H9 (cell line): ENCODE data around the gene PREP. TPM values are rescaled to one million over a fixed set of nuclear protein-coding genes. Genes with fewer than 3 reads are reported as not detected.
"Not testable (repeated sequence)": the region's sequence is repeated elsewhere in the genome, so short reads cannot be mapped to it uniquely, and the experiment has no call there.

Experiments used
- DNase-seq: peaks from one replicate; pipeline ENCODE4 v3.0.0-alpha.2; 2017
- H2AFZ ChIP-seq: one replicate; pipeline ENCODE4 v1.6.1; 2013; ENCODE audit warnings: mild to moderate bottlenecking, low read length, control low read depth, moderate library complexity
- H2AK5ac ChIP-seq: 2 replicates; pipeline ENCODE4 v1.6.1; 2013; ENCODE audit warnings: low read length, control low read depth, mixed read lengths; ENCODE audit not compliant: insufficient read length
- H2BK120ac ChIP-seq: one replicate; pipeline ENCODE4 v1.6.1; 2013; ENCODE audit warnings: low read depth, mild to moderate bottlenecking, low read length, control low read depth, inconsistent platforms; ENCODE audit not compliant: poor library complexity, severe bottlenecking
- H2BK12ac ChIP-seq: 2 replicates; pipeline ENCODE4 v1.6.1; 2013; ENCODE audit warnings: low read length, control low read depth, mixed read lengths, low read depth; ENCODE audit not compliant: insufficient read length
- H2BK15ac ChIP-seq: 2 replicates; pipeline ENCODE4 v1.6.1; 2013; ENCODE audit warnings: low read depth, low read length, control low read depth
- H2BK20ac ChIP-seq: one replicate; pipeline ENCODE4 v1.6.1; 2013; ENCODE audit warnings: low read depth, mild to moderate bottlenecking, low read length, control low read depth, inconsistent platforms; ENCODE audit not compliant: poor library complexity, severe bottlenecking
- H2BK5ac ChIP-seq: 2 replicates; pipeline ENCODE4 v1.6.1; 2013; ENCODE audit warnings: low read length, control low read depth, mixed read lengths; ENCODE audit not compliant: insufficient read length
- H3K14ac ChIP-seq: 2 replicates; pipeline ENCODE4 v1.6.1; 2013; ENCODE audit warnings: low read length, control low read depth; ENCODE audit not compliant: insufficient read depth
- H3K18ac ChIP-seq: 2 replicates; pipeline ENCODE4 v1.6.1; 2013; ENCODE audit warnings: low read depth, mild to moderate bottlenecking, mixed read lengths, low read length, control low read depth; ENCODE audit not compliant: insufficient read length
- H3K23ac ChIP-seq: 2 replicates; pipeline ENCODE4 v1.6.1; 2013; ENCODE audit warnings: low read length, control low read depth, mixed read lengths, low read depth; ENCODE audit not compliant: insufficient read length
- H3K23me2 ChIP-seq: 2 replicates; pipeline ENCODE4 v1.6.1; 2013; ENCODE audit warnings: low read depth, mild to moderate bottlenecking, mixed read lengths, low read length, control low read depth; ENCODE audit not compliant: insufficient read length, poor library complexity, severe bottlenecking
- H3K27ac ChIP-seq: 2 replicates; pipeline ENCODE4 v1.5.1; 2013; ENCODE audit warnings: low read length, control low read depth, mixed read lengths, low read depth; ENCODE audit not compliant: insufficient read length
- H3K27me3 ChIP-seq: 2 replicates; pipeline ENCODE4 v1.6.1; 2013; ENCODE audit warnings: low read length, control low read depth, inconsistent platforms; ENCODE audit not compliant: insufficient read depth
- H3K4ac ChIP-seq: 2 replicates; pipeline ENCODE4 v1.6.1; 2013; ENCODE audit warnings: low read depth, mild to moderate bottlenecking, control low read depth, inconsistent platforms, low read length, moderate library complexity
- H3K4me1 ChIP-seq: 2 replicates; pipeline ENCODE4 v1.6.1; 2013; ENCODE audit warnings: low read length, control low read depth, inconsistent platforms; ENCODE audit not compliant: insufficient read depth
- H3K4me2 ChIP-seq: 2 replicates; pipeline ENCODE4 v1.6.1; 2013; ENCODE audit warnings: low read length, control low read depth, mixed read lengths; ENCODE audit not compliant: insufficient read length, insufficient read depth
- H3K56ac ChIP-seq: 2 replicates; pipeline ENCODE4 v1.6.1; 2013; ENCODE audit warnings: low read depth, mild to moderate bottlenecking, mixed read lengths, low read length, control low read depth; ENCODE audit not compliant: insufficient read length
- H3K79me1 ChIP-seq: 2 replicates; pipeline ENCODE4 v1.6.1; 2013; ENCODE audit warnings: low read depth, mild to moderate bottlenecking, moderate library complexity, low read length, control low read depth, inconsistent platforms; ENCODE audit not compliant: insufficient read depth, poor library complexity, severe bottlenecking
- H3K79me2 ChIP-seq: 2 replicates; pipeline ENCODE4 v1.6.1; 2013; ENCODE audit warnings: low read length, control low read depth, inconsistent platforms; ENCODE audit not compliant: insufficient read depth
- H3K9ac ChIP-seq: 2 replicates; pipeline ENCODE4 v1.6.1; 2013; ENCODE audit warnings: low read length, control low read depth, mixed read lengths; ENCODE audit not compliant: insufficient read length; ENCODE audit errors: extremely low read depth
- H3K9me3 ChIP-seq: one replicate; pipeline ENCODE4 v1.6.1; 2013; ENCODE audit warnings: low read depth, low read length, inconsistent platforms; ENCODE audit not compliant: control insufficient read depth
- H3T11ph ChIP-seq: one replicate; pipeline ENCODE4 v1.6.1; 2013; ENCODE audit warnings: mild to moderate bottlenecking, low read length, control low read depth, inconsistent platforms
- H4K20me1 ChIP-seq: one replicate; pipeline ENCODE4 v1.6.1; 2013; ENCODE audit not compliant: control insufficient read depth, insufficient read length, insufficient read depth
- H4K5ac ChIP-seq: 2 replicates; pipeline ENCODE4 v1.6.1; 2013; ENCODE audit warnings: low read depth, mild to moderate bottlenecking, mixed read lengths, low read length, control low read depth; ENCODE audit not compliant: insufficient read length
- H4K8ac ChIP-seq: replicated peaks from 2 replicates; pipeline ENCODE4 v1.6.1; 2013; ENCODE audit warnings: low read length, control low read depth, mixed read lengths, low read depth; ENCODE audit not compliant: insufficient read length
- H4K91ac ChIP-seq: 2 replicates; pipeline ENCODE4 v1.6.1; 2013; ENCODE audit warnings: low read depth, mild to moderate bottlenecking, moderate library complexity, mixed read lengths, low read length, control low read depth; ENCODE audit not compliant: insufficient read length
- H3K27ac Mint-ChIP-seq, 3 experiments: 2 replicates in 2 of 3; 3 replicates in 1 of 3; pipeline ENCODE4 v1.8.0; 2020 to 2021; ENCODE audit warnings: mixed read lengths in 3 of 3, mild to moderate bottlenecking in 1 of 3, moderate library complexity in 1 of 3
- H3K27me3 Mint-ChIP-seq: 2 replicates; pipeline ENCODE4 v1.8.0; 2021; ENCODE audit warnings: low read depth, mild to moderate bottlenecking, moderate library complexity, mixed read lengths
- H3K36me3 Mint-ChIP-seq, 3 experiments: 2 replicates in 2 of 3; 3 replicates in 1 of 3; pipeline ENCODE4 v1.8.0; 2020 to 2021; ENCODE audit warnings: low read depth in 3 of 3, mixed read lengths in 3 of 3; ENCODE audit not compliant: insufficient read depth in 1 of 3
- H3K4me1 Mint-ChIP-seq, 2 experiments: 2 replicates each; pipeline ENCODE4 v1.8.0; 2020; ENCODE audit warnings: mixed read lengths in 2 of 2
- H3K4me3 Mint-ChIP-seq, 2 experiments: 2 replicates in 1 of 2; 3 replicates in 1 of 2; pipeline ENCODE4 v1.8.0; 2020 to 2021; ENCODE audit warnings: mild to moderate bottlenecking in 2 of 2, mixed read lengths in 2 of 2, moderate library complexity in 1 of 2
- H3K9me3 Mint-ChIP-seq, 2 experiments: 2 replicates in 1 of 2; 3 replicates in 1 of 2; pipeline ENCODE4 v1.8.0; 2020; ENCODE audit warnings: mild to moderate bottlenecking in 2 of 2, mixed read lengths in 2 of 2, moderate library complexity in 1 of 2
- WGBS: extraction: QIAGEN DNeasy Blood & Tissue Kit; methylation state at CpG from one replicate; pipeline ENCODE4 v1.1.7; 2013; ENCODE audit warnings: missing lambda C conversion rate, low lambda C conversion rate, mixed read lengths; ENCODE audit not compliant: insufficient read length; ENCODE audit errors: extremely low coverage; 5-methylcytosine and 5-hydroxymethylcytosine counted together
- total RNA-seq: library from RNA; stranded (reverse); gene quantifications from 2 replicates; pipeline ENCODE4 v1.2.1, GENCODE V29; 2021
- TF ChIP-seq, protein P1 (sequence below): fragments of 200-600 bp; sonication (generic); conservative IDR thresholded peaks from 3 replicates; pipeline ENCODE4 v1.8.0; 2021; ENCODE audit warnings: antibody characterized with exemption, mild to moderate bottlenecking

PREP gene
- total RNA-seq, 1 experiment from 2014 or later: 54.0 TPM

DNA sequence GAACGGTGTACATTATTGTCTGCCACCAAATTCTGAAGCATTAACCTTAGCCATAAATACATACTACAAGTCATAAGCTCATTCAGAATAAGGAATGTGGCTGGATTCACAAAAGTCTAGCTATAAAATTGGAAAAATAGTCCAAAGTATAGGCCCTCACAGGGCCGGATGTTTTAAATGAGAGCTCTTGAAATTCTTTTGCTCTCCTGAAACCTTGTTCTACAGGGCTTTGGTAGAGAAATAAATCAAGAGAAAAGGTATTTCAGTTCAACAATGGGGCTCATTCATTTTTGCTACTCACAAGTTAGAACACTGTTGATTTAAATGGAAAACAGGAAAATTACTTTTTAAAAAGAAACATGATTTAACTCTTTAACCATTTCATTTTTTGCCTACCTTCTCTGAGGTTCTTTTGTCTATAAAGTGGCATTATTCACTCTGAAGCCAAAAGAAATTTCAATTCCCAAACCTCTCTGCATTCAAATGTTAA, 58.0 kb downstream of the PREP start:
- H3K4me3 Mint-ChIP-seq: no peak overlapping the region
- no peaks in the 10 kb centered on the region for H3K79me1 ChIP-seq
- no peak overlapping the region for H3K56ac ChIP-seq
- no peaks in the 10 kb centered on the region for H3K27me3 Mint-ChIP-seq
- H3K14ac ChIP-seq: no peak overlapping the region
- no peak overlapping the region for H2AFZ ChIP-seq
- no peak overlapping the region for H2BK20ac ChIP-seq
- no peak for DNase-seq
- H3K4me1 Mint-ChIP-seq: no peaks in the 10 kb centered on the region
- no peak overlapping the region for H3K18ac ChIP-seq
- peaks cover 2 to 5% of the 10 kb centered on the region in 2 experiments; a peak in 4 of 5 replicates for H3K9me3 Mint-ChIP-seq
- H3K23me2 ChIP-seq: no peaks in the 10 kb centered on the region
- no peak overlapping the region for H3K27ac Mint-ChIP-seq
- H3T11ph ChIP-seq: no peak overlapping the region
- no peak overlapping the region for H4K5ac ChIP-seq
- H2BK15ac ChIP-seq: no peak overlapping the region
- H3K4me2 ChIP-seq: no peak overlapping the region
- no peaks in the 10 kb centered on the region for H4K20me1 ChIP-seq
- H2BK12ac ChIP-seq: no peak overlapping the region
- no peak overlapping the region for H2BK5ac ChIP-seq
- H3K79me2 ChIP-seq: no peaks in the 10 kb centered on the region
- no peaks in the 10 kb centered on the region for H3K4me1 ChIP-seq
- H3K27me3 ChIP-seq: no peaks in the 10 kb centered on the region
- no peak overlapping the region for H3K4ac ChIP-seq
- TF ChIP-seq, protein P1, sequence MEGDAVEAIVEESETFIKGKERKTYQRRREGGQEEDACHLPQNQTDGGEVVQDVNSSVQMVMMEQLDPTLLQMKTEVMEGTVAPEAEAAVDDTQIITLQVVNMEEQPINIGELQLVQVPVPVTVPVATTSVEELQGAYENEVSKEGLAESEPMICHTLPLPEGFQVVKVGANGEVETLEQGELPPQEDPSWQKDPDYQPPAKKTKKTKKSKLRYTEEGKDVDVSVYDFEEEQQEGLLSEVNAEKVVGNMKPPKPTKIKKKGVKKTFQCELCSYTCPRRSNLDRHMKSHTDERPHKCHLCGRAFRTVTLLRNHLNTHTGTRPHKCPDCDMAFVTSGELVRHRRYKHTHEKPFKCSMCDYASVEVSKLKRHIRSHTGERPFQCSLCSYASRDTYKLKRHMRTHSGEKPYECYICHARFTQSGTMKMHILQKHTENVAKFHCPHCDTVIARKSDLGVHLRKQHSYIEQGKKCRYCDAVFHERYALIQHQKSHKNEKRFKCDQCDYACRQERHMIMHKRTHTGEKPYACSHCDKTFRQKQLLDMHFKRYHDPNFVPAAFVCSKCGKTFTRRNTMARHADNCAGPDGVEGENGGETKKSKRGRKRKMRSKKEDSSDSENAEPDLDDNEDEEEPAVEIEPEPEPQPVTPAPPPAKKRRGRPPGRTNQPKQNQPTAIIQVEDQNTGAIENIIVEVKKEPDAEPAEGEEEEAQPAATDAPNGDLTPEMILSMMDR: no peak
- H3K23ac ChIP-seq: no peak overlapping the region
- H4K91ac ChIP-seq: no peak overlapping the region
- peaks cover 26 to 35% (median 30%) of the 10 kb centered on the region in 3 experiments for H3K36me3 Mint-ChIP-seq
- H4K8ac ChIP-seq: no peak overlapping the region
- no CpG with 5 or more reads among the region's 2 CpGs for WGBS
- H2BK120ac ChIP-seq: no peak overlapping the region
- H2AK5ac ChIP-seq: no peak overlapping the region
- no peak overlapping the region for H3K27ac ChIP-seq
- H3K9me3 ChIP-seq: no peaks in the 10 kb centered on the region
- H3K9ac ChIP-seq: no peak overlapping the region

DNA sequence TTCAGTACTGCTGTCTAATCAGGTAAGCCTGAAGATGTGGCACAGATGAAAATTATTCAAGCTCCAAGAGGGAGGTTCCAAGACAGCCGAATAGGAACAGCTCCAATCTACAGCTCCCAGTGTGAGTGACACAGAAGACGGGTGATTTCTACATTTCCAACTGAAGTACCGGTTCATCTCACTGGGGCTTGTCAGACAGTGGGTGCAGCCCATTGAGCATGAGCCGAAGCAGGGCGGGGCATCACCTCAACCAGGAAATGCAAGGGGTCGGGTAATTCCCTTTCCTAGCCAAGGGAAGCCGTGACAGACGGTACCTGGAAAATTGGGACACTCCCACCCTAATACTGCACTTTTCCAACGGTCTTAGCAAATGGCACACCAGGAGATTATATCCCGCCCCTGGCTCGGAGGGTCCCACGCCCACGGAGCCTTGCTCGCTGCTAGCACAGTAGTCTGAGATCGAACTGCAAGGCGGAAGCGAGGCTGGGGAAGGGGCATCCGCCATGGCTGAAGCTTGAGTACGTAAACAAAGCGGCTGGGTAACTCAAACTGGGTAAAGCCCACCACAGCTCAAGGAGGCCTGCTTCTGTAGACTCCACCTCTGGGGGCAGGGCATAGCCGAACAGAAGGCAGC, 64.4 kb downstream of the PREP start:
- H3K56ac ChIP-seq, H4K20me1 ChIP-seq, H3K9me3 ChIP-seq, H4K8ac ChIP-seq, H3K4me1 Mint-ChIP-seq, H2BK12ac ChIP-seq, H2BK15ac ChIP-seq, H3K27me3 Mint-ChIP-seq, H3K9ac ChIP-seq, H2BK5ac ChIP-seq, H2BK120ac ChIP-seq, H3T11ph ChIP-seq, H3K4me2 ChIP-seq, H2AK5ac ChIP-seq, H3K27ac Mint-ChIP-seq, H4K91ac ChIP-seq, H3K4me3 Mint-ChIP-seq, DNase-seq, H3K27ac ChIP-seq, H2BK20ac ChIP-seq, H2AFZ ChIP-seq, H3K23ac ChIP-seq, H3K79me1 ChIP-seq, H3K4ac ChIP-seq, H3K9me3 Mint-ChIP-seq, H3K27me3 ChIP-seq, H3K23me2 ChIP-seq, H3K79me2 ChIP-seq, H4K5ac ChIP-seq, H3K4me1 ChIP-seq, H3K18ac ChIP-seq, H3K14ac ChIP-seq: not testable (repeated sequence)
- peaks cover 31 to 46% (median 39%) of the 10 kb centered on the region in 3 experiments for H3K36me3 Mint-ChIP-seq
- WGBS: no CpG with 5 or more reads among the region's 21 CpGs
